ENCODE data around the gene GPR32. TPM values are rescaled to one million over a fixed set of nuclear protein-coding genes. Genes with fewer than 3 reads are reported as not detected.

The GPR32 gene
- total RNA-seq, 6 experiments from 2014 or later, result not detected

GRCh38 chr19:50790922-50791467, 20.7 kb downstream of the GPR32 start:
- no peaks in the 10 kb centered on the region for H3K4me1 ChIP-seq
- no peak for DNase-seq
- intact Hi-C loops (cut with DNase I), result no loop called here
- no peak overlapping the region for H3K27ac ChIP-seq
- H3K9me3 ChIP-seq, result no peaks in the 10 kb centered on the region
- no peak for ATAC-seq
- 51% methylated on average over 4 of the region's 6 CpGs for WGBS (ENCODE audit: insufficient coverage, low coverage, low lambda C conversion rate, missing lambda C conversion rate)
- TF ChIP-seq POLR2A (IDR thresholded peaks at IDR 0.05), result no peak
- TF ChIP-seq CTCF (IDR thresholded peaks at IDR 0.05), result no peak
- no peaks in the 10 kb centered on the region for H3K27me3 ChIP-seq
- H3K4me3 ChIP-seq, result no peak overlapping the region
- H3K36me3 ChIP-seq, result no peaks in the 10 kb centered on the region

- H3K36me3 ChIP-seq, result no peaks in the 10 kb centered on the region
- H3K4me3 ChIP-seq, result no peak overlapping the region
- no peak overlapping the region for H3K27ac ChIP-seq
- H3K27me3 ChIP-seq, result no peaks in the 10 kb centered on the region
- intact Hi-C loops (cut with DNase I), result no loop called here
- DNase-seq (no peak), ATAC-seq (no peak)
- 66% methylated on average over 8 of the region's 47 CpGs for WGBS (ENCODE audit: insufficient coverage, low coverage, low lambda C conversion rate, missing lambda C conversion rate)
- H3K4me1 ChIP-seq, result no peaks in the 10 kb centered on the region
- TF ChIP-seq POLR2A (IDR thresholded peaks at IDR 0.05) (no peak), CTCF (IDR thresholded peaks at IDR 0.05) (no peak)
- no peaks in the 10 kb centered on the region for H3K9me3 ChIP-seq
Measured at GRCh38 chr19:50791594-50792271, 21.5 kb downstream of the GPR32 start.

GRCh38 chr19:50792272-50793250, 22.3 kb downstream of the GPR32 start:
- Histone ChIP-seq H3K4me1 (no peaks in the 10 kb centered on the region), H3K36me3 (no peaks in the 10 kb centered on the region), H3K4me3 (no peak overlapping the region), H3K27me3 (no peaks in the 10 kb centered on the region), H3K9me3 (no peaks in the 10 kb centered on the region), H3K27ac (no peak overlapping the region)
- TF ChIP-seq POLR2A (IDR thresholded peaks at IDR 0.05) (no peak), CTCF (IDR thresholded peaks at IDR 0.05) (no peak)
- DNase-seq (no peak), ATAC-seq (no peak)
- WGBS (ENCODE audit: insufficient coverage, low coverage, low lambda C conversion rate, missing lambda C conversion rate), result 78% methylated on average over 5 of the region's 13 CpGs
- intact Hi-C loops (cut with DNase I), result no loop called here

GRCh38 chr19:50793558-50794065, 23.3 kb downstream of the GPR32 start:
- no peak overlapping the region for H3K4me3 ChIP-seq
- no peaks in the 10 kb centered on the region for H3K4me1 ChIP-seq
- TF ChIP-seq CTCF (IDR thresholded peaks at IDR 0.05), result no peak
- TF ChIP-seq POLR2A (IDR thresholded peaks at IDR 0.05), result no peak
- WGBS (ENCODE audit: insufficient coverage, low coverage, low lambda C conversion rate, missing lambda C conversion rate), result 13% methylated on average over 1 of the region's 11 CpGs
- intact Hi-C loops (cut with DNase I), result no loop called here
- no peaks in the 10 kb centered on the region for H3K9me3 ChIP-seq
- peaks cover 0 to 9% (median 4%) of the 10 kb centered on the region in 4 donors for H3K36me3 ChIP-seq
- no peak for ATAC-seq
- H3K27me3 ChIP-seq, result no peaks in the 10 kb centered on the region
- DNase-seq, result no peak
- no peak overlapping the region for H3K27ac ChIP-seq

All from right lobe of liver (tissue), 6 donors.